B cell (primary cell): Measurements from ENCODE around the gene EHD4. TPM values are rescaled to one million over a fixed set of nuclear protein-coding genes. Genes with fewer than 3 reads are reported as not detected.

ENCODE experiments used
- ATAC-seq: fragments of 200-7000 bp; cut with Tn5 transposase; one replicate; pipeline ENCODE4 v1.10.0; 2021; ENCODE audit warnings: low read depth, mild to moderate bottlenecking, moderate number of reproducible peaks, moderate library complexity
- CTCF ChIA-PET: fragments of 350-600 bp; sonication (Branson Sonifier 250); formaldehyde crosslinking; loops from one replicate; lab custom pipeline; 2021; ENCODE audit warnings: antibody characterized with exemption, inconsistent platforms; lab: Charles Lee
- POLR2A ChIA-PET: fragments of 350-600 bp; sonication (Branson Sonifier 250); formaldehyde crosslinking; loops from one replicate; lab custom pipeline; 2021; ENCODE audit warnings: antibody characterized with exemption; lab: Charles Lee
- DNase-seq: peaks from one replicate; pipeline ENCODE4 v3.0.0; 2013
- H2AFZ ChIP-seq: 2 replicates; pipeline ENCODE4 v1.6.1; 2012; ENCODE audit warnings: mild to moderate bottlenecking, low read depth, low read length; ENCODE audit not compliant: insufficient read depth, poor library complexity, severe bottlenecking
- H3K27ac ChIP-seq, 2 donors: 1 replicate in 1 of 2; 2 replicates in 1 of 2; pipeline ENCODE4 v1.5.1; 2012 to 2013; ENCODE audit warnings: low read length in 2 of 2, mild to moderate bottlenecking in 2 of 2, moderate library complexity in 1 of 2
- H3K27me3 ChIP-seq, 4 experiments: fragments of 200-600 bp in 1 of 4; sonication (generic) in 1 of 4; replicated peaks in 1 of 4; 1 replicate in 2 of 4; 2 replicates in 2 of 4; pipeline versions ENCODE4 v1.6.1 to v1.7.0; 2013 to 2016; ENCODE audit warnings: low read length in 3 of 4, mild to moderate bottlenecking in 2 of 4, mixed read lengths in 1 of 4, moderate library complexity in 1 of 4; ENCODE audit not compliant: insufficient read depth in 4 of 4, control insufficient read depth in 3 of 4; ENCODE audit errors: control extremely low read depth in 1 of 4
- H3K36me3 ChIP-seq, 2 experiments: replicated peaks in 1 of 2; 1 replicate in 1 of 2; 2 replicates in 1 of 2; pipeline versions ENCODE4 v1.6.1 to v1.7.1; 2013; ENCODE audit warnings: low read length in 1 of 2; ENCODE audit not compliant: insufficient read depth in 2 of 2, control insufficient read depth in 1 of 2; ENCODE audit errors: control extremely low read depth in 1 of 2, extremely low read depth in 1 of 2
- H3K4me1 ChIP-seq, 2 donors: fragments of 200-600 bp in 1 of 2; sonication (generic) in 1 of 2; 1 replicate in 1 of 2; 2 replicates in 1 of 2; pipeline versions ENCODE4 v1.5.1 to v1.6.1; 2013 to 2017; ENCODE audit warnings: low read length in 2 of 2; ENCODE audit not compliant: control insufficient read depth in 2 of 2, insufficient read depth in 2 of 2
- H3K4me2 ChIP-seq: replicated peaks from 2 replicates; pipeline ENCODE3; 2012; ENCODE audit warnings: mild to moderate bottlenecking, low read depth, low read length; ENCODE audit not compliant: poor library complexity, severe bottlenecking
- H3K4me3 ChIP-seq, 5 experiments: fragments of 200-600 bp in 1 of 5; sonication (generic) in 1 of 5; 1 replicate in 3 of 5; 2 replicates in 2 of 5; pipeline versions ENCODE4 v1.5.1 to v1.7.0; 2011 to 2016; ENCODE audit warnings: low read length in 4 of 5, mild to moderate bottlenecking in 4 of 5, low read depth in 2 of 5, control low read depth in 1 of 5, moderate library complexity in 1 of 5; ENCODE audit not compliant: insufficient read depth in 1 of 5; ENCODE audit errors: control extremely low read depth in 1 of 5, extremely low read depth in 1 of 5
- H3K79me2 ChIP-seq: fragments of 200-600 bp; sonication (generic); one replicate; pipeline ENCODE4 v1.6.0; 2016; ENCODE audit warnings: low read length; ENCODE audit not compliant: control insufficient read depth, insufficient read depth
- H3K9ac ChIP-seq: fragments of 200-600 bp; sonication (generic); 2 replicates; pipeline ENCODE4 v1.6.1; 2017; ENCODE audit warnings: mild to moderate bottlenecking, low read length, moderate library complexity
- H3K9me3 ChIP-seq, 3 donors: one replicate each; pipeline versions ENCODE4 v1.6.1 to v1.7.1; 2013; ENCODE audit warnings: low read length in 2 of 3; ENCODE audit not compliant: control insufficient read depth in 2 of 3, insufficient read depth in 1 of 3; ENCODE audit errors: control extremely low read depth in 1 of 3
- H4K20me1 ChIP-seq: 2 replicates; pipeline ENCODE4 v1.6.0; 2012; ENCODE audit warnings: mild to moderate bottlenecking, low read length; ENCODE audit not compliant: insufficient read depth, control insufficient read depth, poor library complexity, severe bottlenecking
- H3K27ac Mint-ChIP-seq: one replicate; pipeline ENCODE4 v1.8.0; 2021; ENCODE audit warnings: mixed read lengths
- H3K27me3 Mint-ChIP-seq: one replicate; pipeline ENCODE4 v1.8.0; 2021; ENCODE audit warnings: mixed read lengths
- H3K4me1 Mint-ChIP-seq: one replicate; pipeline ENCODE4 v1.8.0; 2021; ENCODE audit warnings: mixed read lengths
- H3K4me3 Mint-ChIP-seq: one replicate; pipeline ENCODE4 v1.8.0; 2021; ENCODE audit warnings: mixed read lengths
- H3K9me3 Mint-ChIP-seq: one replicate; pipeline ENCODE4 v1.8.0; 2022; ENCODE audit warnings: mixed read lengths; ENCODE audit not compliant: insufficient read depth
- EZH2 ChIP-seq: IDR thresholded peaks from 2 replicates; pipeline ENCODE4 v1.6.1; 2012; ENCODE audit warnings: borderline replicate concordance, low read depth, mild to moderate bottlenecking, moderate library complexity, low read length; ENCODE audit not compliant: insufficient read depth, poor library complexity, severe bottlenecking
- WGBS: methylation state at CpG from one replicate; pipeline ENCODE4 v1.1.5; 2013; ENCODE audit warnings: missing lambda C conversion rate; ENCODE audit not compliant: insufficient coverage; 5-methylcytosine and 5-hydroxymethylcytosine counted together
- intact Hi-C: fragments of 100-400 bp; cut with micrococcal nuclease; formaldehyde crosslinking; loops from one replicate; pipeline ENCODE4 v1.10.0; 2022
- polyA plus RNA-seq: library from polyadenylated mRNA; depleted of rRNA; stranded (reverse); fragments of >200 nt; gene quantifications from 2 replicates; pipeline ENCODE4 v1.2.3, GENCODE V29; 2012
- total RNA-seq, 2 donors: library from RNA; stranded (reverse); fragments of 120-200 nt in 1 of 2; gene quantifications; 1 replicate in 1 of 2; 2 replicates in 1 of 2; pipeline versions ENCODE4 v1.2.3 to v1.2.4, GENCODE V29; 2013 to 2022
- TF ChIP-seq, protein P1 (sequence below): fragments of 200-600 bp; IDR thresholded peaks from one replicate; pipeline ENCODE4 v1.8.0; 2022; ENCODE audit warnings: antibody characterized with exemption, mild to moderate bottlenecking

Gene EHD4
- total and polyA plus RNA-seq, 2 donors (not counting 1 experiment from before 2014, with no cell fraction given): 3.1 to 12.7 TPM

DNA sequence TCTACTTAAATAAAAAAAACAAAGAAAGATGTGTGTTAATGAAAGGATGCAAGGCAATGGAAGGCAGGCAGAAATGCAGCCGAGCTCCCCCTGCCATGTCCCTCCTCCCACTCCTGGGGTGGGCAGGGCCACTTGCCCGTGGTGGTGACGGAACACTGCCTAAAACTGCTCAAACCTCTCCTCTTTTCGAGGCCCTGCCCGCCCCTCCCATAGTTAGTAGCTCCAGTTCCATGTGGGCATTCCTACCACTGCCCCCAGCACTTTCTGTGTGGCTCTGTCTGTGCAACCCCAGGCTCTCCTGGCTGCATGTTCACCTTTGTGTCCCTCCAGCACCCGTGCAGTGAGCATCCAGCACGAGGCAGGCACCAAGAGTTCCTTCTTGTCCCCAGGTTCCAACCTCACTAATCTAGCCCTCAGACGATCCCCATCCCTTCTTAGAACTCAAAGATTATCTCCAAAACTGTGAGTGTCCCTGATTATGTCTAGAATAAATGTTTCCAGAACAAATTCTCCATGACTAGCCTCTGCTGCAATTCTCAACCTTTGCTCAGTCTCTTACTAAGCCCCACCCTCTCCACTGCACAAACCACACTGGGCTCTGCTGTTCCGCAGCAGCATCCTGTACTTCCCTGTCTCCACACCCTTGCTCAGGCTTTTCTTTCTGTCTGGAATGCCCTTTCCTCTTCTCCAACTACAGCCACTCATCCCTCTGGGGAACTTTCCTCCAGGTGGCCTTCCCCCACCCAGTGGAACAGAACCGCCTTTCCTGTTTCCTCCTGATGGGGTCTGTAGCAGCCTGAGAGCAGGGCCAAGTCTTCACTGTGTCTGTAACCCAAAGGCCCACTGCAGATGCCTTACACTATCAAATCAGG is 45.9 kb downstream of the EHD4 start:
- H3K36me3 ChIP-seq: peaks cover 0 to 5% of the 10 kb centered on the region in 2 experiments
- ChIA-PET CTCF (no interaction called here), POLR2A (no interaction called here)
- Mint-ChIP-seq H3K27ac (peak overlapping the region; percentile 88), H3K4me1 (peaks cover 74% of the 10 kb centered on the region), H3K27me3 (no peaks in the 10 kb centered on the region), H3K4me3 (no peak overlapping the region), H3K9me3 (peaks cover 4% of the 10 kb centered on the region)
- 65% methylated on average over 9 of the region's 10 CpGs for WGBS
- no peak overlapping the region for H2AFZ ChIP-seq
- H3K79me2 ChIP-seq: peaks cover 3% of the 10 kb centered on the region
- no peak overlapping the region for H3K4me3 ChIP-seq
- ATAC-seq (no peak), DNase-seq (peak; percentile 33)
- no peak overlapping the region for H3K9ac ChIP-seq
- H3K27me3 ChIP-seq: no peaks in the 10 kb centered on the region
- H3K4me2 ChIP-seq: peak overlapping the region; percentile 61
- H3K27ac ChIP-seq: peak overlapping the region; percentile 20 to 89
- peaks cover 0 to 11% (median 11%) of the 10 kb centered on the region in 3 donors for H3K9me3 ChIP-seq
- peaks cover 67 to 73% of the 10 kb centered on the region in 2 donors for H3K4me1 ChIP-seq
- TF ChIP-seq, protein P1, sequence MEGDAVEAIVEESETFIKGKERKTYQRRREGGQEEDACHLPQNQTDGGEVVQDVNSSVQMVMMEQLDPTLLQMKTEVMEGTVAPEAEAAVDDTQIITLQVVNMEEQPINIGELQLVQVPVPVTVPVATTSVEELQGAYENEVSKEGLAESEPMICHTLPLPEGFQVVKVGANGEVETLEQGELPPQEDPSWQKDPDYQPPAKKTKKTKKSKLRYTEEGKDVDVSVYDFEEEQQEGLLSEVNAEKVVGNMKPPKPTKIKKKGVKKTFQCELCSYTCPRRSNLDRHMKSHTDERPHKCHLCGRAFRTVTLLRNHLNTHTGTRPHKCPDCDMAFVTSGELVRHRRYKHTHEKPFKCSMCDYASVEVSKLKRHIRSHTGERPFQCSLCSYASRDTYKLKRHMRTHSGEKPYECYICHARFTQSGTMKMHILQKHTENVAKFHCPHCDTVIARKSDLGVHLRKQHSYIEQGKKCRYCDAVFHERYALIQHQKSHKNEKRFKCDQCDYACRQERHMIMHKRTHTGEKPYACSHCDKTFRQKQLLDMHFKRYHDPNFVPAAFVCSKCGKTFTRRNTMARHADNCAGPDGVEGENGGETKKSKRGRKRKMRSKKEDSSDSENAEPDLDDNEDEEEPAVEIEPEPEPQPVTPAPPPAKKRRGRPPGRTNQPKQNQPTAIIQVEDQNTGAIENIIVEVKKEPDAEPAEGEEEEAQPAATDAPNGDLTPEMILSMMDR: no peak
- no peak for TF ChIP-seq EZH2
- no peaks in the 10 kb centered on the region for H4K20me1 ChIP-seq
- intact Hi-C loops: no loop called here

DNA sequence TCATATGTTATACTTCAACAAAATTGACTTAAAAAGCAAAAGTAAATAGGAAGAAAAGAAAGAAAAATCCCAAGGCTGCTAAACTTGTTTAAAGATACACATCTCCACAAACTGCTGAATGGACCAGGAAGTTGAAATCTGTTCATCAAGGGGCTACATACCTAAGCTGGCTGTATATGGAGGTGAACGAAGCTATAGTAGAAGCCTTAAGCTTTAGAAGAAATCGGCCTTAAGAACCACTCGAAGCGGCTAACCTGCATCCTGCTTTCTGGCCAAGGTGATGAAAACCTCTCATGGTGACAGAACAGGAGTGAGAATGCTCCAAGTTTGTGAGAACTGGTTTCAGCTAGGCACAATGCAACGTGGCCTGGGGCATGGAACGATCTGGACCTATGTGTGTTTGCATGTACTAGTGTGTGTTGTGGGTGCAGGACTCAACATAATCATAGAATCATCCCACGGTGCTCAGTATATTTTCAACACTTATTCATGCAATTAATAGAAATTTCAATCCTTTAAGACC is 47.2 kb downstream of the EHD4 start:
- H3K79me2 ChIP-seq: peaks cover 3% of the 10 kb centered on the region
- H3K4me1 ChIP-seq: peaks cover 59 to 65% of the 10 kb centered on the region in 2 donors
- DNase-seq: no peak
- Mint-ChIP-seq H3K4me3 (no peak overlapping the region), H3K27me3 (no peaks in the 10 kb centered on the region), H3K9me3 (peaks cover 4% of the 10 kb centered on the region), H3K27ac (no peak overlapping the region), H3K4me1 (peaks cover 75% of the 10 kb centered on the region)
- no peak overlapping the region for H3K27ac ChIP-seq
- peaks cover 0 to 8% of the 10 kb centered on the region in 2 experiments for H3K36me3 ChIP-seq
- H3K9ac ChIP-seq: no peak overlapping the region
- H3K4me2 ChIP-seq: no peak overlapping the region
- peaks cover 0 to 16% (median 11%) of the 10 kb centered on the region in 3 donors for H3K9me3 ChIP-seq
- H2AFZ ChIP-seq: no peak overlapping the region
- ChIA-PET POLR2A (no interaction called here), CTCF (interaction anchor here (1.0 kb wide), 1 partner anchor 20 kb away, joined by 4 read pairs; no protein-coding TSS in a partner anchor)
- H3K27me3 ChIP-seq: no peaks in the 10 kb centered on the region
- intact Hi-C loops: no loop called here
- TF ChIP-seq, protein P1: no peak
- no peak for TF ChIP-seq EZH2
- H3K4me3 ChIP-seq: no peak overlapping the region
- WGBS: 100% methylated on average over 4 of the region's 7 CpGs
- ATAC-seq: no peak
- H4K20me1 ChIP-seq: no peaks in the 10 kb centered on the region
